Esophagus mucosa (tissue), 1 donor: Measurements from ENCODE around the gene CAPN11. TPM values are rescaled to one million over a fixed set of nuclear protein-coding genes. Genes with fewer than 3 reads are reported as not detected.
"Not testable (repeated sequence)": the region's sequence is repeated elsewhere in the genome, so short reads cannot be mapped to it uniquely, and the experiment has no call there.

Experiments used
- ATAC-seq: fragments of 200-7000 bp; cut with Tn5 transposase; one replicate; pipeline ENCODE4 v1.9.1; 2020
- total RNA-seq: library from RNA; stranded (reverse); gene quantifications from one replicate; pipeline ENCODE4 v1.2.4, GENCODE V29; 2023
- donor health status: DM: yes; HTN: yes; CAD: no.

CAPN11 gene
- total RNA-seq, 1 donor from 2014 or later = 0.12 TPM

- ATAC-seq = peak; percentile 16
Observed at GRCh38 chr6:44132476-44132875, 26.1 kb upstream of the CAPN11 start.

- peak; percentile 66 for ATAC-seq
Observed at GRCh38 chr6:44133003-44133931, 25.4 kb upstream of the CAPN11 start.

- no peak for ATAC-seq
Observed at GRCh38 chr6:44133981-44134711, 24.5 kb upstream of the CAPN11 start.

- ATAC-seq = no peak
Observed at GRCh38 chr6:44135173-44135758, 23.4 kb upstream of the CAPN11 start.

- no peak for ATAC-seq
Observed at GRCh38 chr6:44135875-44136274, 22.7 kb upstream of the CAPN11 start.

- no peak for ATAC-seq
Observed at GRCh38 chr6:44138717-44139350, 19.8 kb upstream of the CAPN11 start.

- no peak for ATAC-seq
Observed at GRCh38 chr6:44139351-44139743, 19.3 kb upstream of the CAPN11 start.

GRCh38 chr6:44142835-44143234, 15.8 kb upstream of the CAPN11 start:
- no peak for ATAC-seq

- ATAC-seq = no peak
Observed at GRCh38 chr6:44143731-44144130, 14.9 kb upstream of the CAPN11 start.

- ATAC-seq = not testable (repeated sequence)
Observed at GRCh38 chr6:44144536-44144935, 14.1 kb upstream of the CAPN11 start.

GRCh38 chr6:44145839-44146238, 12.8 kb upstream of the CAPN11 start:
- no peak for ATAC-seq

- ATAC-seq = no peak
Observed at GRCh38 chr6:44146685-44147084, 11.9 kb upstream of the CAPN11 start.

GRCh38 chr6:44147256-44147655, 11.4 kb upstream of the CAPN11 start:
- no peak for ATAC-seq

GRCh38 chr6:44148306-44148705, 10.3 kb upstream of the CAPN11 start:
- no peak for ATAC-seq

GRCh38 chr6:44149369-44150012, 9.1 kb upstream of the CAPN11 start:
- ATAC-seq = no peak

- ATAC-seq = no peak
Observed at GRCh38 chr6:44150317-44150917, 8.2 kb upstream of the CAPN11 start.

GRCh38 chr6:44151348-44152108, 7.1 kb upstream of the CAPN11 start:
- peak; percentile 83 for ATAC-seq

- ATAC-seq = no peak
Observed at GRCh38 chr6:44152109-44152461, 6.5 kb upstream of the CAPN11 start.

- no peak for ATAC-seq
Observed at GRCh38 chr6:44152533-44152932, 6.1 kb upstream of the CAPN11 start.

GRCh38 chr6:44154067-44154466, 4.6 kb upstream of the CAPN11 start:
- ATAC-seq = no peak

- no peak for ATAC-seq
Observed at GRCh38 chr6:44156494-44157151, 2.0 kb upstream of the CAPN11 start.
